Ammon's horn (tissue), 1 donor: ENCODE data around the gene MUL1.
"Not testable (repeated sequence)": the region's sequence is repeated elsewhere in the genome, so short reads cannot be mapped to it uniquely, and the experiment has no call there.

Source experiments
- DNase-seq: peaks from one replicate; pipeline ENCODE4 v3.0.0-alpha.2; 2016; ENCODE audit warnings: low spot score

Gene MUL1

DNA sequence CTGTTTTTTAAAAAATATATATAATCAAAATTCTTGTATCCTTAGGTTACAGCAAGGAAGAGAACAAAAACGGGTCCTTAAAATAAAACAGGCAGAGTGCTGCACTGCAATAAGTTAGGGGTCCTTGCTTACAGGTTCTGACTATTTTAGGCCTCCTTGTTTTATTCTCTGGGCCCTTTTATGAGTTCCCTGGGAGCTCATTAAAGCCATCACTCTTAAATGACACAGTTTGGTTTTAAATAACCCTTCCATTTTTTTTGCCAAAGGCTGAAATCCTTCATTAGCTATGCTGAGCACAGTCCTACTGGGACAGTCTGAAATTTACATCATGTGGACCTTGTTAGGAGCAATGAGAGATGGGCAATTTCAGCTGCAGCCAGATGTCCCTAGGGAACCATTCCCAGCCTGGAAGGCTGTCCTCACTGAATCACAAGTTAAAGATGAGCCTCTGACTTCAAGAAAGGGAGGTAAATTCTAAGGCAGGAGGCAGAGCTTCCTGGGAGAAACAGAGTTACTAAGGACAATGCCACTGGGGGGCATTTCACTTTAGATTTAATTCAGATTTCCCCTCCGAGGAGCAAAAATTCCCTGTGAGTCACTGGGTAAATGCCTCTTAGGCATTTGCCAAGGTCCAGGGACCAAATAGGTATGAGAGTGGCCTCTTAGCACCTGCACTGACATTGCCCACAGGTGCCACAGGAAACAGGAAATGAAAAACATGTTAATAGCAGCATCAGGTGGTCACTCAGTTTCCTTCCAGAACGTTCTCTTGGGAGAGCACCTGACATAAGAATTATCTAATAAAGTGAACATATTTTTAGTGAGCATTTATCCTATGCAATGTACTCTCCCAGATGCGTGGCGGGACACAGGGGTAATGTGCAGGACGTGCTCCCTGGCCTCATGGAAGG is 3.8 kb upstream of the MUL1 start:
- no peak for DNase-seq

DNA sequence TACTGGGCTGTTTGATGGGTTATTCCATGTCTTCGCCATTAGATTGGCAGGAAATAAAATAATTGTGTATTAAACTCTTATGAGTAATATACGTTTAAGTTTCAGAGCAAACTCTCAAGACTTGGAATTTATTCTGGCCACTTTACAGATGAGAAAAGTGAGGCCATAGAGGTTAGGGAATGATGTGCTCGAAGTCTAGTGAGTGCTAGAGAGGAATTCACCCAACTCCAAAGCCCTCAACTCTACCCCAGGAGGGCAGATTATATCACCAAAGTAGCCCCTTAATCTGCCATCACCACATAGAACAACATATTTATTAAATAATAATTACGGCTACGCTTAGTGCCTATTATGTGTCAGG is 440 bp upstream of the MUL1 start:
- DNase-seq, result no peak

DNA sequence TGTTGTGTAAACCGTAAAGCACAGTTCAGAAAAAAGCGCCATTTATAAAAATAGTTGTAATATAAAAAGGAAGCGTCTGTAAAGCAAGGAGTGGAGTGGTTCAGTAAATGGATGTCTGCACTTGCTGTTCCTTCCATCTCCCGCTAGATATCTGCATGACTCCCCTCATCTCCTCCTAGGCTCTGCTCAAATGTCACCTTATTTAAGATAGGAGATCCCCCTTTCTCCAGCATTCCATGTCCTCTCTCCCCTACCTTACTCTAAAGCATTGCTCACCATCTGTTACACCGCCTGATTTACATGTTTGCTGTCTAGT is 745 bp downstream of the MUL1 start:
- no peak for DNase-seq

DNA sequence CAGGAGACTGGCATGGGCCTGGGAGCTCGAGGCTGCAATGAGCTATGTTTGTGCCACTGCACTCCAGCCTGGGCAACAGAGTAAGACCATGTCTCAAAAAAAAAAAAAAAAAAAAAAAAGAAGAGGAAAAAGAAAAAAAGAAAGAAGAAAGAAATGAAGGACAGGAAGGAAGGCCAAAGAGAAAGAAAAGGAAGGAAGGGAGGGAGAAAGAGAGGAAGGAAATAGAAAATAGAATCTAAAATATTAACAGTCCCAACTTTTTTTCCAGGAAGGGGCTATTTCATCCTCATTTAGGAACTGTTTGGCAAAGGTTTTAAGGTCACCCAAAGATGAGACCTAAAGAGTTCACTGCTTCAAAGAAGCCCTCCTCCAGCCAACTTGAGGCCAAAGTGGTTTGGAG is 2.5 kb downstream of the MUL1 start:
- DNase-seq, result no peak

DNA sequence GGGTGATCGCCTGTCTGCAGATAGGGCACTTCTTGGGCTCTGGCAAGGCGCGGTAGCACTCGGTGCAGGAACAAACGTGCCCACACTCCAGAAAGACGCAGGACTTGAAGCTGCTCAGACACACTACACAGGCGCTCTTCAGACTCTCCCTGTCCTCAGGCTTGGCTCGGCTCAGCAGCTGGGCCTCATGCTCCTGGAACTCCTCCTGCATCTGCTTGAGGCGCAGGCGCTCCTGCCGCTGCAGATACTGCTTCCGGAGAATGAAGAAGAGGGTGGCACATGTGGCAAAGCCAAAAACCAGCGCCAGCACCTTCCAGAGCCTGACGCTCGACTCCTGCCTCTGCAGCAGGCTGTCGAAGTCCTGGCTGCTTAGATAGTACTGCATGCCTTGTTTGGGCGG is 7.2 kb downstream of the MUL1 start:
- no peak for DNase-seq

DNA sequence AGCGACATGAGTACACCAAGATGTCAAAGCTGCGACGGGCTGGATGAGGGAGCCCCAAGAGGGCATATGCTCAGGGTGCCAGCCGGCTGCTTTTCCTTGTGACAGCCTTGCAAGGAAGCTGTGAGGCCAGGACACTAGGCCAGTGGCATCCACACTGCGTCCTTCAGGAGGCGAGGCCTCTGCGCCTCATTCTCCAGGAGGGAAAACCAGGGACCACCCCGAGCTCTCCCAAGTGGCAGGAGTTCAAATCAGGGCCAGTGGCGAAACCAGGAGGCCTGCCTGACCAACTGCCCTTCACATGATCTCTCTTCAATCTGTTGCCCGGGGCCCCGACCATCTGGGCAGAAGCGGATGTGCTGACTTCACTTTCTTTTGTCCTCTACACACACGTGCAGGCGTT is 8.2 kb downstream of the MUL1 start:
- DNase-seq, result no peak

DNA sequence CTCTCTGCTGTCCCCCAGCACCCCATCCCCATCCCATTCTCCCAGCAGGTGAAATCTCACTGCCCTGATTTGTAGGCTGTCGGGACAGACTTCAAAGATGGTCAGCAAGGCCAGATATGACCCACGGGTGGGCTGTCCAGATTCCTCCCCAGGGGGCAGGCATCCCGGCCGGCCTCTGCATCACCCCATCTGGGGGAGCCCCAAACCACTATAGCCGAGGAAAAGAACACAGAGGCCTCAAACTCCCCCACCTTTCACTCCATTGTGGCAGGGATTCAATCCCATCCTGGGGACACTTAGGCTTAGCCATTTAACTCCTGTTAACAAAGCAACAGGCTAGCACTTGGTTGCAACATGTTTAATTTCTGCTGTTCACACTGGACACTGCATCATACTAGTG is 8.8 kb downstream of the MUL1 start:
- no peak for DNase-seq

DNA sequence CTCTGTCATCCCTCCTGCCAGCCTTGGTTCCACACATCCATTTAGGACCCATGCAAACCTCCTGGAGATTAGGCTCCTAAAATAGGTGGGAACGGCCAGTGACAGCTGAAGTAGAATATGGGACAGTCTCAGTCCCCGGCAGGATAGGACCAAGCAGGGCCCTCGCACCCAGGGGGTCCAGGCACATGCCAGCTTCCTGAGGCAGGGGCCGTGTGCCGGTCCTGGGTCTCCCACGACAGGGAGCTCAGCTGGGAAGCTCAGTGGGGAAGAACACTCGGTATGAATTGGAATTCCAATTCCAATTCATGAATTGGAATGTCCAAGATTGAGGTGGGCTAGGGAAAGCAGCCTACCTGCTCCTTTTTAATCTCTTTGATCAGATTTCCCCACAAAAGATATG is 9.8 kb downstream of the MUL1 start:
- DNase-seq, result no peak

DNA sequence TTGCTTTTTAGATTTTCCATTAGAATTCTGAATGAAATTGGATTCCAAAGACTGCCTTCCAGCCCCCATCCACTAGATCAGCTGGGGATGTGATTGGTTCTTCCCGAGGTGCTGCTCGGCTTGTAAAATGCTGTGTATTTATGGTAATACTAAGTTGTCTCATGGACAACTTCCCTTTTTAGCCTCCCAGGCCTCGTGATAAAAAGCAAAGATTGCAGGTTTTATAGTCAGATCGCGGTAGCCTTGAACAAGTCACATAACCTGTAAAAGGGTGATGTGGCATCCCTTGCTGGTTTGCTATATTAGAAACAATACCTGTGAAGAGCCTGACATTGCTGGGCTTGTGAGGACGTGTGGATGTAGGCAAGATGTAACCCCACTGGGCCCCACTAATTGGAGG is 10.4 kb downstream of the MUL1 start:
- DNase-seq, result no peak

DNA sequence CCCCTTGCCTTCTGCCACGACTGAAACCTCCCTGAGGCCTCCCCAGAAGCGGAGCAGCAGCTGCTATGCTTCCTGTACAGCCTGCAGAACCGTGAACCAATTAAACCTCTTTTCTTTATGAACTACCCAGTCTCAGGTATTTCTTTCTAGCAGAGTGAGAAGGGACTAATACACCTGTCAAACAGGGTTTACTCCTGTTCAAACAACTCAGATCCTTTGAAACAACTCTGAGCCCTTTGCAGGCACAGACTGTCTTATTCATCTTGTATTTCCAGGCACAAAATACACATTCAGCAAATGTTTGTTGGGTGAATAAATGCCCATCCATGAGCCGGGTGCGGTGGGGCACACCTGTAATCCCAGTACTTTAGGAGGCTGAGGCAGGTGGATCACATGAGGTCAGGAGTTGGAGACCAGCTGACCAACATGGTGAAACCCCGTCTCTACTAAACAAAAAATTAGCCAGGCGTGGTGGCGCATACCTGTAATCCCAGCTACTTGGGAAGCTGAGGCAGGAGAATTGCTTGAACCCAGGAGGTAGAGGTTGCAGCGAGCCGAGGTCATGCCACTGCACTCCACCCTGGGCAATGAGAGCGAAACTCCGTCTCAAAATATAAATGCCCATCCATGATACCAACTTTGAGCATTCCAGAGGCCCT is 11.1 kb downstream of the MUL1 start:
- not testable (repeated sequence) for DNase-seq

DNA sequence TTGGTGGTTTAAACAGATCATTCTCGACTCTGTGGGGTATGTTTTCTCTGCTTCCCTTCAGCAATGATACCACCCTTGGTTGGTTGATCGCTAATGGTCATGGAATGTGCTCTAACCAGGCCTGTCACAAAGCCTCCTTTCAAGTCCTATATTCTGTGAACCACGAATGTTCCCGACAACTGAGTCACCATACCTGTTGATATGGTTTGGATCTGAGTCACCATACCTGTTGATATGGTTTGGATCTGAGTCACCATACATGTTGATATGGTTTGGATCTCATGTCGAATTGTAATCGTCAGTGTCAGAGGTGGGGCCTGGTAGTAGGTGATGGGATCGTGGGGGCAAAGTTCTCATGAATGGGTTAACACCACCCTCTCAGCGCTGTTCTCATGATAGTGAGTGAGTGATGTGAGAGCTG is 11.7 kb downstream of the MUL1 start:
- no peak for DNase-seq

DNA sequence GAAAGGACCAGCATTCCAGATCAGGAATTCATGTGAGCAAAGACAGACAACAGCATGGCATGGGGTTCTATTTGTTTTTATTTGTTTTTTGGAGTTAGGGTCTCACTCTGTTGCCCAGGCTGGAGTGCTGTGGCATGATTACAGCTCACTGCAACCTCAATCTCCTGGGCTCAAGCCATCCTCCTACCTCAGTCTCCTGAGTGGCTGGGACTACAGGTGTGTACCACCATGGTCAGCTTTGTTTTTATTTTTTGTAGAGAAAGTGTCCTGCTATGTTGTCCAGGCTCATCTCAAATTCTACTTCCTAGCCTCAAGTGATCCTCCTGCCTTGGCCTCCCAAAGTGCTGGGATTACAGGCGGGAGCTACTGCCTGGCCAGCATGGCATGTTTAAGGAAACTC is 12.3 kb downstream of the MUL1 start:
- DNase-seq, result no peak

DNA sequence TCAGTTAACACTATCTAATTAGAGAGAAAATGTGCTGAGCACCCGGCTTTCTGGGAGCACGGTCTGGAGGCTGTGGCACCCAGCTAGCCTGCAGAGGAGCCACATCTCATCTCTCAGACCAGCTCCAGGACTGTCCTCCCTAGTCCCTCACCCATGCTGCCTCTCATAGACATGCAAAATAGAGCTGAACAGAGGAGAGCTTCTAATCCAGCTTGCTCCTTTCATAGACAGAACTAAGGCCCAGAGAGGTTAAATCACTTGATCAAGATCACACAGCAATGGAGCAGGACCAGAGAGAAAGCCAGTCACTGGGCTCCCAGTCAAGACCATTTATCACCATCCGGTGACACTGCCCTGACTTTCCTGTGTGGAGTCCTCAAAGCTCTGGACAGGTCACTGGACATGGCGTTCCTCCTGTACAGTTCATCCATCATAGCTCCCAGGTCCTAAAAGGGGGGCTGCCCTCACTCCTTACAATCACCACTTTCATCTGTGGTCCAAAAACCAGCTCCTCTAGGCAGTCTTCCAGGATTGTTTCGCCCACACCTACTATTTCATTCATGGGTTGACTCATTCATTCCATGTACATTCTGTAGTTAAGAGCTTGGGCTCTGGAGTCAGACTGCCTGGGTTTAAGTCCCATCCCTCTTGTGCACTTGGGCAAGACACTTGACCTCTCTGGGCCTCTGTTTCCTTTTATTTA is 13.2 kb downstream of the MUL1 start:
- no peak for DNase-seq

DNA sequence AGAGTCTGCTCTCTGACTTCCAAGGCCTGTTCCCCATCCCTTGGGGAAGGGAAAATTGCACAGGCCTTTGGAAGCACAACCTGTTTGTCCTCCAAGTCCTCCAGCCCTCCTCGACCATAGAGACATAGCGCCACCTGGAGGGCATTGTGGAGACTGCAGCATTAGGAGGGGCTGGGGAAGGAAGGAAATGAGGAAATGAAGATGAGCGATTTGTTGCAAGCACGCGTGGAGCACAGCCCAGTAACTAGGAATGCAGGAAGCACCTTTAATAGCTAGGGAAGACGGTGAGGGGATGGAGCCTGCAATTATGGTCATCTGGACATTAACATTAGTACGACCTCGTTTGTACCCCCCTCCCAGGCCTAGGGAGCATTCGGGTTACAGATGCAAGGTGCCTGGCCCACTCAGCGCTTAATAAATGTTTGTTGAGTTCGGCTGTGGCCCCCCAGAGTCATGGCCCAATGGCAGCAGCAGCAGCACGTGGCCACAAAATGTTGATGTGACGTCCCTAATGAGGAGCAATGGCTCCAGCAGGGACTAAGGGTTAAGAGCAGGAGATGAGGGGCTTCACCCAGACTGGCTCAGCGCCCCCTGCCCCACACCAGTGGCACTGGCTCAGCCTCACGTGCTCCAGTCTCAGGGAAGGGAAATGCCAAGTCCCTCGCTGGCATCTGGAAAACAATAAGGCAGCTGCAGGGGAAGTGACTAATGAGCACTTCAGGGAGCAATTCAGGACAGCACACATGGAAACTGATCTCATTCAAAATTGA is 13.9 kb downstream of the MUL1 start:
- peak; percentile 93 for DNase-seq

DNA sequence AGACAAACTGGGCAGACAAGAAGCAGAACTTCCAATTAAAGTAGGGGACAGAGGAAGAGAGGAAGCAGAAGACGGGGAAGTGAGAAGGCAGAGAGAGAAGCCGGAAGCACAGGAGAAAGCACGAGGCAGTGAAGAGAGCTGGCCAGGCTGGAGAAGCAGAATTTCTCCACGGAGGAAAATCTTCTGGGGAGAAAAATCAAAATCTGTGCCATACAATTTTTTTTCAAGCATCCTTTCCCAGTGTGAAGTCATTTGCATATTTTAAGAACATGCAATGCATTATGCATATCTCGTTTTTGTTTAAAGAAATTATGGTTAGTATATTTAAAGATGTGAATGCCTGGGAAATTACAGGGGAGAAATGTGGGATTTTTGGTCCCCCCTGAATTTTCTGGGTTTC is 14.6 kb downstream of the MUL1 start:
- DNase-seq, result no peak

DNA sequence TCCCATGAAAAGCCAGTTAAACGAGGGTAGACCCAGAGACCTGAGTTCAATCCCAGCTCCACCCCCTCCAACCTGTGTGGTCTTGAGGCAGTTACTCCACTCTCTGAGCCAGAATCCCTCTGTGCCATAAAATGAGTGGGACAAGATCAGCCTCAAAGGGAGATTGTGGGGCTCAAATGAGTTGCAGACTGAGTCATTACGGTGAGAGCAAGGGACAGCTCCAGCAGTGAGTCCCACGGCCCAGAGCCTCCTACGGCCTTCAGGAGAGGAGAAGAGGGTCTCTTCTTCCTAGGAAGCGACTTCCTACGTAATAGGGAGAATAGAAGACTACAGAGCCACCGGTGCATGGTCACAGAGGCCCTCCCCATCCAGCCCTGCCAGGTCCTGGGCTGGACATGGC is 15.2 kb downstream of the MUL1 start:
- no peak for DNase-seq

DNA sequence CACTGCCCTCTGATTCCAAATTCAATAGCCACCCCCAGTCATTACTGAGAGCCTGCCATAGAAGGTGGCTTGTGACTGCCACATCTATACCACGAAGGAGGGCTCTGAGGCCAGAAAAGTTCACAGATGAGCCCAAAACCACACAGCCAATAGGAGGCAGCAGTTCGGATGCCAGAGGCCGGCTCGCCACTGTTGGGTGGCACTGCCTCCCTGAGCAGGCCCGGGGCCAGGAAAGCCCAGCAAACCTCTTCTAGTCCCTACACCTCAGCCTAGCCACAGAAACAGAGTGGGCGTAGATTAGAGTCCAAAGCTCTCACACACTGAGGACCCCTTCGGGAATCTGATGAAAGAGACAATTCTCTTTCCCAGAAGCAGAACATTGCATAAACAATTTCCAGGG is 16.1 kb downstream of the MUL1 start:
- DNase-seq, result no peak

DNA sequence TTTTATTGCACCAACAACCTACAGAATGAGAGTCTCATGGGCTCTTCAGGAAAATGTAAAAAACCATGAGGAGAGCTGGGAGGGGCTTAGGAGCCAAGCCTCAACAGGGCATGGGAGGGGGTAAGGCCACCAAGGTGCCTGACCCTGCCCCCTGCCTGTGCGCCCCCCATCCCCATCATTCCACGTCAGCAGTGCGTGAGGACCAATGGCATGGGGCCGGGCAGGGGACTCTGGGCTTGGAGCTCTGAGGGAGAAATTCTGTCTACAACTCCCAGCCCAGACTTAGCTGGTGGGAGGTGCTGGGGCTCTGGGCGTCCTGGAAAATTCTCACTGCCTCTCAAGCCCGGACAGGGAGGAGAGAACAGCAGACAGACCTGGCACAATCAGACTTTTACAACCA is 16.8 kb downstream of the MUL1 start:
- no peak for DNase-seq

DNA sequence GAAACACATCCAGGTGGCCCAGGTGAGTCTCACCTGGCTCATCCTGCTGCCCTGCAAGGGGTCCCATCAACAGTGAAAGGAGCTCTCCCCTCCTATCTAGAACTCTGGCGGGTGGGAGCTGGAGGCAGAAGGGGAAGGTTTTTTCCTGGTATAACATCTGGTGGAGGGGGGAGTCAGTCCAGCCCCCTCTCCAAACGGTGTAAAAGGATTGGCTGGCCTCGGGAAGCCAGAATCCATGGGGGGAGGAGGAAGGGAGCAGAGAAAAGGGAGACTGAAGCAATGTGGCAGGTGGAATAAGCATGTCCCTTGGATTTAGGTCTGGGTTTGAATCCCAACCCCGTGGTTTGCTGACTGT is 20.7 kb downstream of the MUL1 start:
- DNase-seq, result no peak

DNA sequence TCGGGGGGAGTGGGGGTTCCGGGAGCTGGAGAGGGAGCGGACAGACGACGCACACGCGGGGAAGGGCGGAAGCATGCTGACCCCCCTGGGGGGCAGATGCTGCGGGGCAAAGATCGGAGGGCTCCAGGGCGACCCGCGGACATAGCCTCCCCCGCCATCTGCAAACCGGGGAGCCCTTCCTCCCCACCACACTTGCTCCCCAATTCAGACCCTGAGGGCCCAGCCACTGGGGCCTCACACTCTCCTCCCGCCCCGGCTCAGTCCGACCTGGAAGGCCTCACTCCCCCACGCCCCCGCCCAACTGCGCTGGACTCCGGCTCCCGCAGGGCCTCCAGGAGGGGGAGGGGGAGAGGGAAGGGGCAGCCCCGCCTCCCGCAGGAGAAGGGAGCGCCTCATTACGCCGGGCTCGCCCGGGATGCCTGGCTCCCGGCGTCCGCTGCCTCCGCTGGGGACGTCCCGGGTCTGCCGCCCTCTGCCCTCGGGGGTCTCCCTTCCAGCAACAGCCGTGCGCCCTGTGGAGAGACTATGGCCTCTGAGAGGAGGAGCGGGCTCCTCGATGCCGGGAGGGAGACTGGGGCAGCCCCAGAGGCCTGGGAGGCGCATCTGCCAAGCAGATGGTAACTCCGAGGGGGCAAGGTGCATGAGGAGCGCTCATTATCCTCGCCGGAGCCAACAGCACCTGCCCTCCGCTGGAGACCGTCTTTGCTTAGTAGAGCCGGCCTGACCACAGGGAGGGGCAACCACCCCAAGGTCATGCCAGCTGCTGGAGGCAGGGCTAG is 21.3 kb downstream of the MUL1 start:
- DNase-seq, result peak; percentile 87

DNA sequence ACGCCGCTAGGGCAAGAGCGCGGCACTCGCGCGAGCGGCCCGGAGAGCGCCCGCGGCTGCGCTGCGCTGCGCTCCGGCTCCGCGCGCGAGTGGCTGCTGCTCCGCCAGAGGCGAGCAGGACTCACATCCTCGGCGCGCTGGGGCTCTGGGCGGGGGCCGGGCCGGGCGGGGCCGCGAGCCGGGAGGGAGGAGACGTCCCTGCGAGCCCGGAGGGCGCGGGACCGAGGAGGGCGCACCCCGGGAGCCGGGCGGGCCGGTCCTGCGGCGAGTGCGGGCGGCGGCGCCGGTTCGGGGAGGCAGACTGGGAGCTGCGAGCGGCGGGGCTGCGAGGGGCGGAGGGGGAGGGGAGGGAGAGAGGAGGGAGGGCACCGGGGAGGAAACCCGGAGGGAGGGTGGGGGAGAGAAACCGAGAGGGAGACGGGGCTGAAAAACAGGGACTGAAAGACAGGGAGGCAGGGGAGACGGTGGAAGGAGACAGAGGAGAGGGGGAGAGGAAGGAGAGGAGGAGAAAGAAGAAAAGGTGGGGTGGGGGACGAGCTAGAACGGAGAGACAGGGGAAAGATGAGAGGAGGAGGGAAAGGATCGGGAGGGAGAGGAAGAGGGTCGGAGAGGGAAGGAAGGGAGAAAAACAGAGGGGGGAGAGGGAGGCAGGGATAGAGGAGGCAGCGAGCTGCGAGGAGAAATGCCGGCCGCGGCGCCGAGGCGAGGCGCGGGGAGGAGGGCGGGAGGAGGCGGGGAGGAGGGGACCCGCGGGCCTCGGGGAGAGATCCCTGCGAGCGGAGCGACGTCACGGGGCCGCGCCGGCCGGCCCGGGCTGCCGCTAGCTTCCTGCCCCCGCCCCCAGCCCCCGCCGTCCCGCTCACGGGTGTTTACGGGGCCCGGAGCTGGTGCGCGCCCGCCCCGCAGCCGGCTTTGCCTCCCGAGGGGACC is 22.2 kb downstream of the MUL1 start, which contains the start of gene CAMK2N1:
Gene CAMK2N1 (minus strand): TSS at position 684 of the 930 bp plus-strand sequence. CDS start 831 bp downstream, outside the sequence.
- DNase-seq, result peak; percentile 83
